GM12878 (cell line): ENCODE results near the gene SPCS2. TPM values are rescaled to one million over a fixed set of nuclear protein-coding genes. Genes with fewer than 3 reads are reported as not detected.

ENCODE experiments used
- BACH1 ChIP-seq: fragments of 450-650 bp; IDR thresholded peaks from 2 replicates; pipeline ENCODE4 v1.6.1; 2017; ENCODE audit warnings: mild to moderate bottlenecking, borderline replicate concordance
- BMI1 ChIP-seq: fragments of 450-650 bp; IDR thresholded peaks from 2 replicates; pipeline ENCODE4 v1.6.1; 2016; ENCODE audit warnings: mild to moderate bottlenecking, moderate library complexity, borderline replicate concordance
- CREB1 ChIP-seq: IDR thresholded peaks from 2 replicates; pipeline ENCODE4 v1.6.1; 2012; ENCODE audit warnings: low read depth, mild to moderate bottlenecking, inconsistent platforms
- GABPA ChIP-seq: IDR thresholded peaks from 2 replicates; pipeline ENCODE4 v1.6.1; 2014; ENCODE audit warnings: antibody characterized with exemption, low read depth, mild to moderate bottlenecking, inconsistent platforms
- HCFC1 ChIP-seq: fragments of 150-350 bp; IDR thresholded peaks from 2 replicates; pipeline ENCODE4 v1.6.1; 2014; ENCODE audit warnings: low read length
- IRF3 ChIP-seq: fragments of 450-650 bp; IDR thresholded peaks from 2 replicates; pipeline ENCODE4 v1.6.1; 2014; ENCODE audit warnings: mild to moderate bottlenecking
- JUND ChIP-seq: IDR thresholded peaks from 2 replicates; pipeline ENCODE4 v1.6.1; 2012; ENCODE audit warnings: low read depth, mild to moderate bottlenecking, low read length, improper control_type of control experiment, moderate library complexity
- KDM1A ChIP-seq: fragments of 200-600 bp; sonication (generic); IDR thresholded peaks from 2 replicates; pipeline ENCODE4 v1.6.1; 2016; ENCODE audit warnings: borderline replicate concordance
- MTA3 ChIP-seq: IDR thresholded peaks from 2 replicates; pipeline ENCODE4 v1.6.1; 2012; ENCODE audit warnings: low read length, inconsistent platforms, borderline replicate concordance
- NFYA ChIP-seq: IDR thresholded peaks from 2 replicates; pipeline ENCODE4 v1.6.1; 2011; ENCODE audit warnings: low read depth, mild to moderate bottlenecking, low read length, improper control_type of control experiment, borderline replicate concordance
- PML ChIP-seq: IDR thresholded peaks from 2 replicates; pipeline ENCODE4 v1.6.1; 2012; ENCODE audit warnings: low read length, inconsistent platforms
- POU2F2 ChIP-seq: IDR thresholded peaks from 3 replicates; pipeline ENCODE4 v1.6.1; 2011; ENCODE audit warnings: low read depth, mild to moderate bottlenecking, low read length, borderline replicate concordance
- SIX5 ChIP-seq: IDR thresholded peaks from 2 replicates; pipeline ENCODE4 v1.6.1; 2011; ENCODE audit warnings: mild to moderate bottlenecking, low read depth, low read length, moderate library complexity; ENCODE audit not compliant: severe bottlenecking
- TCF3 ChIP-seq: IDR thresholded peaks from 2 replicates; pipeline ENCODE4 v1.6.1; 2012; ENCODE audit warnings: low read depth, mild to moderate bottlenecking, low read length, borderline replicate concordance; ENCODE audit not compliant: insufficient read depth
- USF2 ChIP-seq: IDR thresholded peaks from 2 replicates; pipeline ENCODE4 v1.6.1; 2011; ENCODE audit warnings: low read depth, low read length, improper control_type of control experiment, borderline replicate concordance
- polyA plus RNA-seq, 11 experiments: library from polyadenylated mRNA; depleted of rRNA in 4 of 11; unstranded in 6 of 11; stranded (reverse) in 5 of 11; fragments of >200 nt; fragmentation: Nextera tagmentation in 4 of 11; fragmentation: Illumina TruSeq in 1 of 11; extraction: Ambion mirVana in 4 of 11; extraction: Trizol in 1 of 11; gene quantifications; 1 replicate in 1 of 11; 2 replicates in 10 of 11; pipeline versions ENCODE4 v1.2.1 to v1.2.3, GENCODE V29; 2011 to 2016; ENCODE audit warnings: inconsistent platforms in 2 of 11, missing spikeins in 2 of 11, low read depth in 1 of 11
- total RNA-seq, 4 experiments: library from RNA; depleted of rRNA in 3 of 4; stranded (reverse); fragments of >200 nt in 3 of 4; fragmentation: Illumina TruSeq in 1 of 4; extraction: Trizol in 1 of 4; gene quantifications; 2 replicates each; pipeline versions ENCODE4 v1.2.1 to v1.2.3, GENCODE V29; 2013 to 2021
- TF ChIP-seq, protein P1 (sequence below): fragments of 450-650 bp; IDR thresholded peaks from 2 replicates; pipeline ENCODE4 v1.6.1; 2017; ENCODE audit warnings: mild to moderate bottlenecking, moderate library complexity
- TF ChIP-seq, protein P2 (sequence below): fragments of 450-650 bp; IDR thresholded peaks from 2 replicates; pipeline ENCODE4 v1.6.1; 2017; ENCODE audit warnings: low read depth, mild to moderate bottlenecking, moderate library complexity
- TF ChIP-seq, protein P3 (sequence below): fragments of 450-650 bp; IDR thresholded peaks from 2 replicates; pipeline ENCODE4 v1.6.1; 2017; ENCODE audit warnings: mild to moderate bottlenecking

The SPCS2 gene
- total and polyA plus RNA-seq, 10 of the 15 experiments (the other 5 are each of a cell fraction or from before 2014, with no cell fraction given) = 40.7 to 661 (median 192) TPM

- peak; percentile 85; the same call in 1 of the 2 replicates for TF ChIP-seq PML
- TF ChIP-seq, protein P1, sequence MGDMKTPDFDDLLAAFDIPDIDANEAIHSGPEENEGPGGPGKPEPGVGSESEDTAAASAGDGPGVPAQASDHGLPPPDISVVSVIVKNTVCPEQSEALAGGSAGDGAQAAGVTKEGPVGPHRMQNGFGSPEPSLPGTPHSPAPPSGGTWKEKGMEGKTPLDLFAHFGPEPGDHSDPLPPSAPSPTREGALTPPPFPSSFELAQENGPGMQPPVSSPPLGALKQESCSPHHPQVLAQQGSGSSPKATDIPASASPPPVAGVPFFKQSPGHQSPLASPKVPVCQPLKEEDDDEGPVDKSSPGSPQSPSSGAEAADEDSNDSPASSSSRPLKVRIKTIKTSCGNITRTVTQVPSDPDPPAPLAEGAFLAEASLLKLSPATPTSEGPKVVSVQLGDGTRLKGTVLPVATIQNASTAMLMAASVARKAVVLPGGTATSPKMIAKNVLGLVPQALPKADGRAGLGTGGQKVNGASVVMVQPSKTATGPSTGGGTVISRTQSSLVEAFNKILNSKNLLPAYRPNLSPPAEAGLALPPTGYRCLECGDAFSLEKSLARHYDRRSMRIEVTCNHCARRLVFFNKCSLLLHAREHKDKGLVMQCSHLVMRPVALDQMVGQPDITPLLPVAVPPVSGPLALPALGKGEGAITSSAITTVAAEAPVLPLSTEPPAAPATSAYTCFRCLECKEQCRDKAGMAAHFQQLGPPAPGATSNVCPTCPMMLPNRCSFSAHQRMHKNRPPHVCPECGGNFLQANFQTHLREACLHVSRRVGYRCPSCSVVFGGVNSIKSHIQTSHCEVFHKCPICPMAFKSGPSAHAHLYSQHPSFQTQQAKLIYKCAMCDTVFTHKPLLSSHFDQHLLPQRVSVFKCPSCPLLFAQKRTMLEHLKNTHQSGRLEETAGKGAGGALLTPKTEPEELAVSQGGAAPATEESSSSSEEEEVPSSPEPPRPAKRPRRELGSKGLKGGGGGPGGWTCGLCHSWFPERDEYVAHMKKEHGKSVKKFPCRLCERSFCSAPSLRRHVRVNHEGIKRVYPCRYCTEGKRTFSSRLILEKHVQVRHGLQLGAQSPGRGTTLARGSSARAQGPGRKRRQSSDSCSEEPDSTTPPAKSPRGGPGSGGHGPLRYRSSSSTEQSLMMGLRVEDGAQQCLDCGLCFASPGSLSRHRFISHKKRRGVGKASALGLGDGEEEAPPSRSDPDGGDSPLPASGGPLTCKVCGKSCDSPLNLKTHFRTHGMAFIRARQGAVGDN = peak; percentile 84
- TF ChIP-seq KDM1A = no peak
- peak; percentile 80 for TF ChIP-seq SIX5
- TF ChIP-seq NFYA = no peak
- no peak for TF ChIP-seq MTA3
- 0 out of 2 replicates have a peak, but pooled peaks have one; percentile 17 for TF ChIP-seq JUND
- peak; percentile 86 for TF ChIP-seq HCFC1
- 0 out of 2 replicates have a peak, but pooled peaks have one; percentile 33 for TF ChIP-seq IRF3
- TF ChIP-seq BMI1 = no peak
- TF ChIP-seq, protein P2, sequence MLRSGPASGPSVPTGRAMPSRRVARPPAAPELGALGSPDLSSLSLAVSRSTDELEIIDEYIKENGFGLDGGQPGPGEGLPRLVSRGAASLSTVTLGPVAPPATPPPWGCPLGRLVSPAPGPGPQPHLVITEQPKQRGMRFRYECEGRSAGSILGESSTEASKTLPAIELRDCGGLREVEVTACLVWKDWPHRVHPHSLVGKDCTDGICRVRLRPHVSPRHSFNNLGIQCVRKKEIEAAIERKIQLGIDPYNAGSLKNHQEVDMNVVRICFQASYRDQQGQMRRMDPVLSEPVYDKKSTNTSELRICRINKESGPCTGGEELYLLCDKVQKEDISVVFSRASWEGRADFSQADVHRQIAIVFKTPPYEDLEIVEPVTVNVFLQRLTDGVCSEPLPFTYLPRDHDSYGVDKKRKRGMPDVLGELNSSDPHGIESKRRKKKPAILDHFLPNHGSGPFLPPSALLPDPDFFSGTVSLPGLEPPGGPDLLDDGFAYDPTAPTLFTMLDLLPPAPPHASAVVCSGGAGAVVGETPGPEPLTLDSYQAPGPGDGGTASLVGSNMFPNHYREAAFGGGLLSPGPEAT = peak; percentile 55
- peak; percentile 80 for TF ChIP-seq USF2
- TF ChIP-seq BACH1 = no peak
- 0 out of 3 replicates have a peak, but pooled peaks have one; percentile 48 for TF ChIP-seq POU2F2
- TF ChIP-seq, protein P3, sequence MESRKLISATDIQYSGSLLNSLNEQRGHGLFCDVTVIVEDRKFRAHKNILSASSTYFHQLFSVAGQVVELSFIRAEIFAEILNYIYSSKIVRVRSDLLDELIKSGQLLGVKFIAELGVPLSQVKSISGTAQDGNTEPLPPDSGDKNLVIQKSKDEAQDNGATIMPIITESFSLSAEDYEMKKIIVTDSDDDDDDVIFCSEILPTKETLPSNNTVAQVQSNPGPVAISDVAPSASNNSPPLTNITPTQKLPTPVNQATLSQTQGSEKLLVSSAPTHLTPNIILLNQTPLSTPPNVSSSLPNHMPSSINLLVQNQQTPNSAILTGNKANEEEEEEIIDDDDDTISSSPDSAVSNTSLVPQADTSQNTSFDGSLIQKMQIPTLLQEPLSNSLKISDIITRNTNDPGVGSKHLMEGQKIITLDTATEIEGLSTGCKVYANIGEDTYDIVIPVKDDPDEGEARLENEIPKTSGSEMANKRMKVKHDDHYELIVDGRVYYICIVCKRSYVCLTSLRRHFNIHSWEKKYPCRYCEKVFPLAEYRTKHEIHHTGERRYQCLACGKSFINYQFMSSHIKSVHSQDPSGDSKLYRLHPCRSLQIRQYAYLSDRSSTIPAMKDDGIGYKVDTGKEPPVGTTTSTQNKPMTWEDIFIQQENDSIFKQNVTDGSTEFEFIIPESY = no peak
- TF ChIP-seq GABPA = no peak
- TF ChIP-seq TCF3 = no peak; the same call in 1 of the 2 replicates
- peak; percentile 95 for TF ChIP-seq CREB1
Measured at GRCh38 chr11:74948898-74949752, at the start of gene SPCS2, which contains the start of gene XRRA1 (continued).
